GM10266 (cell line): ENCODE measurements around the gene LTF.

Experiments
- DNase-seq: peaks from one replicate; pipeline ENCODE4 v3.0.0; 2012; ENCODE audit errors: extremely low spot score
- TF ChIP-seq, protein P1 (sequence below): IDR thresholded peaks from 2 replicates; pipeline ENCODE4 v1.5.1; 2012; ENCODE audit warnings: mild to moderate bottlenecking, low read depth; ENCODE audit not compliant: control insufficient read depth, insufficient read depth; ENCODE audit errors: missing control alignments

Gene LTF

DNA sequence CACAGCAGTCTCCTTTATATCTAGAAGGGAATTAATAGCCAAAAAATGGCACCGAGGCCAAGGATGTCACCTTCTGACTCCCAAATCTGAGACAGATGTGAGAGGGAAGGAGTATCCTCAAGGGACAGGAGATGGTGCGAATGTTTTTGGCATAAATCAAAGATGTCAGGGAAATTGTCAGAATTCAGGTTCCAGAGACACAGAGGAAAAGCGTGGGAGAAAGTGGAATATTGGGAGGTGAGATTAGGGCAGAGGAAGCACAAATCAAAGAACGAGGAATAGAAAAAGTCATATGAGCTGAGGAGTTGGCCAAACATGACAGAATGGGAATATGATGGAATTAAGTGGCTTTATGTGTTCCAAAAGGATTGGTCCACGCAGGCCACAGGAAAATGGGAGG is 63.9 kb downstream of the LTF start:
- DNase-seq, result no peak
- TF ChIP-seq, protein P1, sequence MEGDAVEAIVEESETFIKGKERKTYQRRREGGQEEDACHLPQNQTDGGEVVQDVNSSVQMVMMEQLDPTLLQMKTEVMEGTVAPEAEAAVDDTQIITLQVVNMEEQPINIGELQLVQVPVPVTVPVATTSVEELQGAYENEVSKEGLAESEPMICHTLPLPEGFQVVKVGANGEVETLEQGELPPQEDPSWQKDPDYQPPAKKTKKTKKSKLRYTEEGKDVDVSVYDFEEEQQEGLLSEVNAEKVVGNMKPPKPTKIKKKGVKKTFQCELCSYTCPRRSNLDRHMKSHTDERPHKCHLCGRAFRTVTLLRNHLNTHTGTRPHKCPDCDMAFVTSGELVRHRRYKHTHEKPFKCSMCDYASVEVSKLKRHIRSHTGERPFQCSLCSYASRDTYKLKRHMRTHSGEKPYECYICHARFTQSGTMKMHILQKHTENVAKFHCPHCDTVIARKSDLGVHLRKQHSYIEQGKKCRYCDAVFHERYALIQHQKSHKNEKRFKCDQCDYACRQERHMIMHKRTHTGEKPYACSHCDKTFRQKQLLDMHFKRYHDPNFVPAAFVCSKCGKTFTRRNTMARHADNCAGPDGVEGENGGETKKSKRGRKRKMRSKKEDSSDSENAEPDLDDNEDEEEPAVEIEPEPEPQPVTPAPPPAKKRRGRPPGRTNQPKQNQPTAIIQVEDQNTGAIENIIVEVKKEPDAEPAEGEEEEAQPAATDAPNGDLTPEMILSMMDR, result no peak

DNA sequence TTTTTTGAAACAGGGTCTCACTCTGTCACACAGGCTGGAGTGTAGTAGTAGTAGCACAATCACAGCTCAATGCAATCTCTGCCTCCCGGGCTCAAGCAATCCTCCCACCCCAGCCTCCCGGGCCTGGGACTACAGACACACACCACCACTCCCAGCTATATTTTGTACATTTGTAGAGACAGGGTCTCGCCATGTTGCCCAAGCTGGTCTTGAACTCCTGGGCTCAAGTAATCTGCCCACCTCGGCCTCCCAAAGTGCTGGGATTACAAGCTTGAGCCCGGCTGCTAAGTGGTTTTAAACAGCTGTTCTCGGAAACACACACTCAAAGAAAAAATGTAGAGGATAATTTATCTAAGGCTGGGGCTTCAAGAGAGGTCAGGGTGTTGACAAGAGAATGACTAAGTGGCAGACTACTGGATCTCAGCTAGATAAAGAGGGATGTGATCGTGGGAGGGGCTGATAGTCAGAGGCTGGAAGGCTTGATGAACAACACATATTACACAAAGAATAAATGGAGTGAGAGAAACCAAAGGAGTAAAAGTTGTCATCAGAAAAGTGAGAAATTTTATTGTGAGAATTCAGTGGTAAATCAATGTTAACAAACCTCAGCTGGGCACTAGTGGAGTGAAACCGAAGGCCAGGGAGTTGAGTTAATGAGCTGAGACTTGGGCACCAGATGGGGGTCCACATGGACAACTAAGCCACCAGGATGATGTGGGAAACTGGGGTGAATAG is 64.5 kb downstream of the LTF start:
- DNase-seq, result no peak
- TF ChIP-seq, protein P1, result no peak

DNA sequence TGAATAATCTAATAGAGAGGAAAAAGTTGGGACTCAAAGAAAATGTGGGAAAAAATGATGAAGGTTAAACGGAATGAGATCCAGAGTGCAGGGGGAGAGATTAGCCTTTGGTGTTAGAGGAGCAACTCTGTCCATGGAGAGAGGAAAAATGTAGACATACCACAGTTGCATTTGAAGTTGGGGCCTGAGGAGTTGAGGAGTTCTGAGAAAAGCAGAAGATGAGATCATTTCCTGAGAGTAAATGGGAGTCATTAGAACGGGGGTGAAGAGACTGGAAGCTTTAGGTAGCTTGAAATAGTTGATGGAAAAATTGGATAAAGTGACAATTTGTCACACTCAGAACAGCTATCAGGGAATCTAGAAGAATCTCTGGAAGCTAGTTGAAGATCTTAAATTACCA is 65.1 kb downstream of the LTF start:
- TF ChIP-seq, protein P1, result no peak
- DNase-seq, result no peak

DNA sequence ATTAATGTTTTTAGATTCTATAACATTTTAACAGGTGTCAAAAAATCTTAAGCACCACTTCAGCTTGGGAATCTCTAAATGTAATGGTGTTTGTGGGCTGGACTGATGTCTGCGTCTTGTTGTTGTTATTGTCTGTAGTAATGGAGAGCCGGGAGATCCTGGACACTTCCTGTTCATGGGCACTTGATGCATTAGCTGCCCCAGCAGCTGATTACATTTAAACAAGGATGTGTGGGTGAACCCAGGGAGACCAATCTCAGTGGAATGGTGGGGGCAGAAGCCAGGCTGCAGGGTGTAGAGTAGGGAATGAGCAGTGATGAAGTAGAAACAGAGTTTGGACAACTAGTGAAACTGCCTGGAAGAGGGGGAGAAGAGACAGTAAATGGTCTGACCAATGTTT is 65.6 kb downstream of the LTF start:
- DNase-seq, result no peak
- TF ChIP-seq, protein P1, result no peak

DNA sequence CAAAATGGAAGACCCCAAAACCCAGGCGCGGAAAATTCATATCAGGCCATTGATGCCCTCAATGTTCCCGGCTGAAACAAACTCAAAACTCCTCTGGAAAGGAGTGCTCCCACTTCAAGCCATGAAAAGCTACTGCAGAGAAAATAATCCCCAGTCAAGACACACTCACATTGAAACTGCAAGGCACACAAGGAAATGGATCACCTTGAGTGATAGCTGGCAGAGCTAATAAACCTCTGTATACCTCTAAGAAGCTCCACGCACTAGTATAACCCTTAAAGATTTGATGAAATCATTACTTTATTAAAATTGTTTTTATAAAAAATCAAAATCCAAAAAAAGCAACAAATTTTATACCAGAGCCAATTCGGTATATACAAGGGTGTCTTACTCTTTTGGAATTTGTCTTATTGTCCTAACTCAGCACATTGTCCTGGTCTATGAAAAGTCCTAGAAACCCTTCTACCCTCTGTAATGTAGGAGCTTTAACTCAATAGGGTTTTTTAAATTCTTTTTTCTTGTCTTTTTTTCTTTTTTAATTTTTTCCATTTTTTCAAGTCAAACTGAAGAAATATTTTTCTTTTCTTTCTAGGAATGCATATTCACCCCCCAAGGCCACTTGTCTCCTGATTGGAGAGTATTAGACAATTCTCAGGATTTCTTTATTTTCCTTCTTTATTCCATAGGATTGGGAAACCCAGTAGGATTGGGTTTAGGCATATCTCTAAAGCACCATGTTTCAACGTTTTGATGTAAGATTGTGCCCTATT is 66.3 kb downstream of the LTF start:
- no peak for DNase-seq
- TF ChIP-seq, protein P1, result no peak

DNA sequence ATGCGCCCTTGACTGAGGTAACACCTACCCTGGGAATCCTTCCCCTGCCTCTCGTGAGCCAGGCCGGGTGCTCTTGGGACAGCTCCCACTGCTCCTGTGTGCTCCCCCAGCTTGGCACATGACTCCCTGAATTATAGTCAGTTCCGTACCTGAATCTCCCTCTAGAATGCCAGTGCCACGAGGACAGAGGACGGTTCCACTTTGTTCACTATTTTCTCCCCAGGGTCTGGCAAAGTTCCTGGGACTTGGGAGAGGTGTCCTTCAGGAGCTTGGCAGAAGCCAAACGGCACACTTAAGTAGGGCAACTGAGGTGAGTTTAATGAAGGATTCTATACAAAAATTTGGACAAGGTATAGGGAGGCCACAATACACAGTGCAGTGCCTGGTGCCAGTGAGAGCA is 67.6 kb downstream of the LTF start:
- TF ChIP-seq, protein P1, result no peak
- no peak for DNase-seq

DNA sequence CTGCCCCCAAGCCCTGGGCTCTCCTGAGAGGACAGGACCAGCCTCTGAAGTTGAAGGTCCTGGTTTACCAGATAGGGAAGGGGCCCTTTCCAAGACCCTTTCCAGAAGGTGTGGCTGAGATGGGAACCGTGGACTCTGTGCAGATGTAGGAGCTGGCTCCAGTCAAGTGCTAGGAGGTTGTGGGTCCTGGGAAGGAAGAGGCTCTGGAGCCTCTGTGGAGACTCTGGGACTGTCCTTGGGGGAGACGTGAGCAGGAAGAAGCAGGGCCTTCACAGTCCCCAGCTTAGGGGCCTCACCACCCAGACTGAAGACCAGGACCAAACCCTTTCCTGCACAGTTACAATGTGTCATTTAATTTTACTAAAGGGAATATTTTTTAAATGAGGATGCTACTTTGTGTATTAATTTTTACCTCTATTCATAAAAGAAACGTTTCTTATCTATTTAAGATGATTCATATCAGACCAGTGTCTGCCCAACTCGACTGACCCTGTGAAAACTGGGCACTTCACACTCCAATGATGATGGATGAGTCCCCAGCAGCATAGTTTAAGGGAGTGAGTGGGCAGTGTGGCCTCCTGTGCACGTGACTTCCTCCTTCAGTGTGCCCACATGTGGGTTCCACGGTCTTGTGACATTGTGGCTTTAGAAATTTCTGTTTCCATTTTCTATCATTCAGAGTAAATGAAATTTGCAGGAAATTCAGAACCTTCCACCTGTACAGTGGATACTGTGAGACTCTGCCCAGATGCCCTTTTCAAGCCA is 68.8 kb downstream of the LTF start:
- TF ChIP-seq, protein P1, result no peak
- no peak for DNase-seq
